ENCODE measurements around the gene DNAJA1.

DNA sequence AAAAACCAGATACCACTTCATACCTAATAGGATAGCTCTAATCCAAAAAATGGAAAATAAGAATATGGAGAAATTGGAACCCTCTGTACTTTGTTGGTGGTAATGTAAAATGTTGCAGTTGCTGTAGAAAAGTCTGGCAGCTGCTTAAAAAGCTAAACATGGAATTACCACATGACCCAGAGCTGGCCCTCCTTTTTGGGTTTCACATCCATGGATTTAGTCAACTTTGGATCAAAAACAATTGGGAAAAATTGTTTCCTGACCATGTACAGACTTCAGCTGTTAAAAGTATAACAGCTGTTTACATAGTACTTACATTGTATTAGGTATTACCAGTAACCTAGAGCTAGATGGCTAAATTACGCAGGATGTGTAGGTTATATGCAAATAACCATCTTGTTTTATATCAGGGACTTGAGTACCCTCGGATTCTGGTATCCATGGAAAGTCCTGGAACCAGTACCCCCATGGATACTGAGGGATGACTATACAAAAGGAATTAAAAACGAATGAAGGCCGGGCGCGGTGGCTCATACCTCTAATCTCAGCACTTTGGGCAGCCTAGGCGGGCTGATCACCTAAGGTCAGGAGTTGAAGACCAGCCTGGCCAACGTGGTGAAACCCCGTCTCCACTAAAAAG lies 15.8 kb downstream of the DNAJA1 start:
- no peak for TF ChIP-seq YY1 (IDR thresholded peaks at IDR 0.05; ENCODE audit: insufficient read depth, insufficient read length)
- TF ChIP-seq ZNF274 (IDR thresholded peaks at IDR 0.05; ENCODE audit: low read depth, low read length) = no peak
